GM23248 (cell line): ENCODE data around the gene FHAD1.

Source experiments
- EZH2 ChIP-seq: fragments of 200-600 bp; sonication (generic); IDR thresholded peaks from 2 replicates; pipeline ENCODE4 v1.6.1; 2018; ENCODE audit warnings: antibody characterized with exemption, mild to moderate bottlenecking; ENCODE audit not compliant: insufficient read depth, poor library complexity, severe bottlenecking
- EZH2phosphoT487 ChIP-seq: fragments of 200-600 bp; sonication (generic); IDR thresholded peaks from 2 replicates; pipeline ENCODE4 v1.6.1; 2018; ENCODE audit warnings: antibody characterized with exemption, moderate library complexity, mild to moderate bottlenecking, low read depth; ENCODE audit not compliant: insufficient read depth

GRCh38 chr1:15257309-15257708, 10.3 kb downstream of the FHAD1 start:
- no peak for TF ChIP-seq EZH2
- no peak for TF ChIP-seq EZH2phosphoT487
